ENCODE results near the gene C14orf119. TPM values are rescaled to one million over a fixed set of nuclear protein-coding genes. Genes with fewer than 3 reads are reported as not detected.

Gene C14orf119
- total and polyA plus RNA-seq, 8 donors, result 1.8 to 51.8 (median 25.2) TPM; not detected in 1

GRCh38 chr14:23137192-23137812 is 42.0 kb downstream of the C14orf119 start:
- no peak for TF ChIP-seq POLR2AphosphoS5 (IDR thresholded peaks at IDR 0.05)
- TF ChIP-seq EP300 (IDR thresholded peaks at IDR 0.05), result no peak
- no peak for TF ChIP-seq POLR2A (IDR thresholded peaks at IDR 0.05)
- TF ChIP-seq CTCF (IDR thresholded peaks at IDR 0.05), result no peak
- Histone ChIP-seq H3K36me3 (peaks cover 25 to 70% (median 61%) of the 10 kb centered on the region in 4 donors), H3K4me1 (peaks cover 16 to 52% (median 24%) of the 10 kb centered on the region in 4 donors), H3K27me3 (no peaks in the 10 kb centered on the region), H3K9me3 (no peaks in the 10 kb centered on the region), H3K4me3 (no peak overlapping the region), H3K27ac (peak overlapping the region; percentile 39 to 93 (median 49))
- 34 to 68% (median 54%) methylated on average over 10 to 11 of the region's 11 CpGs for WGBS, 5 donors
- peak in 1 of 2 donors; percentile 71 for DNase-seq
- intact Hi-C loops (cut with DNase I; ENCODE audit: low total_unique reads), result no loop called here

GRCh38 chr14:23137813-23138535 is 42.7 kb downstream of the C14orf119 start:
- intact Hi-C loops (cut with DNase I; ENCODE audit: low total_unique reads), result no loop called here
- Histone ChIP-seq H3K9me3 (no peaks in the 10 kb centered on the region), H3K4me1 (peaks cover 16 to 59% (median 31%) of the 10 kb centered on the region in 4 donors), H3K27me3 (no peaks in the 10 kb centered on the region), H3K4me3 (no peak overlapping the region), H3K36me3 (peaks cover 25 to 70% (median 62%) of the 10 kb centered on the region in 4 donors), H3K27ac (peak overlapping the region; percentile 39 to 93 (median 51))
- WGBS, 5 donors, result 46 to 75% (median 54%) methylated on average over 6 of the region's 6 CpGs
- peak in 1 of 2 donors; percentile 57 for DNase-seq
- TF ChIP-seq EP300 (IDR thresholded peaks at IDR 0.05), result no peak
- TF ChIP-seq POLR2AphosphoS5 (IDR thresholded peaks at IDR 0.05), result peak in 1 of 3 donors; percentile 27

- Histone ChIP-seq H3K4me3 (no peak overlapping the region), H3K4me1 (peaks cover 16 to 74% (median 37%) of the 10 kb centered on the region in 4 donors), H3K9me3 (no peaks in the 10 kb centered on the region), H3K27ac (peak overlapping the region in 3 of 5 donors; percentile 1 to 93 (median 47)), H3K36me3 (peaks cover 25 to 70% (median 57%) of the 10 kb centered on the region in 4 donors), H3K27me3 (no peaks in the 10 kb centered on the region)
- intact Hi-C loops (cut with DNase I; ENCODE audit: low total_unique reads), result no loop called here
- WGBS, 5 donors, result 89 to 95% (median 94%) methylated on average over 2 of the region's 2 CpGs
- TF ChIP-seq EP300 (IDR thresholded peaks at IDR 0.05), result no peak
- no peak for TF ChIP-seq POLR2AphosphoS5 (IDR thresholded peaks at IDR 0.05)
- TF ChIP-seq CTCF (IDR thresholded peaks at IDR 0.05), result no peak
- no peak for TF ChIP-seq POLR2A (IDR thresholded peaks at IDR 0.05)
- no peak for DNase-seq
Measured at GRCh38 chr14:23139874-23140273, 44.6 kb downstream of the C14orf119 start.

GRCh38 chr14:23140371-23140770 is 45.1 kb downstream of the C14orf119 start:
- no peaks in the 10 kb centered on the region for H3K9me3 ChIP-seq
- WGBS, 5 donors, result 77 to 89% (median 87%) methylated on average over 6 of the region's 6 CpGs
- DNase-seq, result no peak
- TF ChIP-seq EP300 (IDR thresholded peaks at IDR 0.05) (no peak), POLR2AphosphoS5 (IDR thresholded peaks at IDR 0.05) (no peak), POLR2A (IDR thresholded peaks at IDR 0.05) (no peak), CTCF (IDR thresholded peaks at IDR 0.05) (no peak)
- H3K27ac ChIP-seq, result peak overlapping the region in 3 of 5 donors; percentile 41 to 93 (median 47)
- peaks cover 25 to 69% (median 56%) of the 10 kb centered on the region in 4 donors for H3K36me3 ChIP-seq
- no peak overlapping the region for H3K4me3 ChIP-seq
- intact Hi-C loops (cut with DNase I; ENCODE audit: low total_unique reads), result no loop called here
- peaks cover 19 to 78% (median 37%) of the 10 kb centered on the region in 4 donors for H3K4me1 ChIP-seq
- no peaks in the 10 kb centered on the region for H3K27me3 ChIP-seq

Data from stomach (tissue), 9 donors.